GM12874 (cell line): ENCODE measurements around the gene VSNL1.

Experiments
- TF ChIP-seq, protein P1 (sequence below): IDR thresholded peaks from 2 replicates; pipeline ENCODE4 v1.5.1; 2011; ENCODE audit warnings: low read depth, mild to moderate bottlenecking, control low read depth, low read length, moderate library complexity; ENCODE audit not compliant: insufficient read depth

Gene VSNL1

GRCh38 chr2:17648581-17648980, 108.1 kb downstream of the VSNL1 start:
- TF ChIP-seq, protein P1, sequence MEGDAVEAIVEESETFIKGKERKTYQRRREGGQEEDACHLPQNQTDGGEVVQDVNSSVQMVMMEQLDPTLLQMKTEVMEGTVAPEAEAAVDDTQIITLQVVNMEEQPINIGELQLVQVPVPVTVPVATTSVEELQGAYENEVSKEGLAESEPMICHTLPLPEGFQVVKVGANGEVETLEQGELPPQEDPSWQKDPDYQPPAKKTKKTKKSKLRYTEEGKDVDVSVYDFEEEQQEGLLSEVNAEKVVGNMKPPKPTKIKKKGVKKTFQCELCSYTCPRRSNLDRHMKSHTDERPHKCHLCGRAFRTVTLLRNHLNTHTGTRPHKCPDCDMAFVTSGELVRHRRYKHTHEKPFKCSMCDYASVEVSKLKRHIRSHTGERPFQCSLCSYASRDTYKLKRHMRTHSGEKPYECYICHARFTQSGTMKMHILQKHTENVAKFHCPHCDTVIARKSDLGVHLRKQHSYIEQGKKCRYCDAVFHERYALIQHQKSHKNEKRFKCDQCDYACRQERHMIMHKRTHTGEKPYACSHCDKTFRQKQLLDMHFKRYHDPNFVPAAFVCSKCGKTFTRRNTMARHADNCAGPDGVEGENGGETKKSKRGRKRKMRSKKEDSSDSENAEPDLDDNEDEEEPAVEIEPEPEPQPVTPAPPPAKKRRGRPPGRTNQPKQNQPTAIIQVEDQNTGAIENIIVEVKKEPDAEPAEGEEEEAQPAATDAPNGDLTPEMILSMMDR = no peak

GRCh38 chr2:17649026-17649425, 108.5 kb downstream of the VSNL1 start:
- TF ChIP-seq, protein P1 = no peak

- TF ChIP-seq, protein P1 = no peak
These were observed 112.3 kb downstream of the VSNL1 start for GRCh38 chr2:17652681-17653394.

DNA sequence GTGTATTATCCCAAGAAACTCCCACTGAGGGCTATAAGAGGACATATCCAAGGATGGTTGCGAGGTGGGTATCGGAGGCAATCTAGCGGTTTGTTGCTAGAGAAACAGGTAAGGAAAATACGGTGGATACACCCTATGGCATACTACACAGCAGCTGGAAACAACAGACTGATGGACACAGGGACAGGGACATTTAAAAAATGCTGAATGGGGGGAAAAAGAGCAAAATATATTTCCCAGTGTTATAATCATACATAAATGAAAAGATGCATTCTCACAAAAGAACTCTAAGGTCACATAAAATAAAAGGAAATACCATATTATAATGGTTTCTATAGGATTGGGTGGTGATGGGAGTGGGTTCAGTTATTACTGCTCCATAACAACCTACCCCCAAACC, 117.3 kb downstream of the VSNL1 start:
- TF ChIP-seq, protein P1 = no peak

DNA sequence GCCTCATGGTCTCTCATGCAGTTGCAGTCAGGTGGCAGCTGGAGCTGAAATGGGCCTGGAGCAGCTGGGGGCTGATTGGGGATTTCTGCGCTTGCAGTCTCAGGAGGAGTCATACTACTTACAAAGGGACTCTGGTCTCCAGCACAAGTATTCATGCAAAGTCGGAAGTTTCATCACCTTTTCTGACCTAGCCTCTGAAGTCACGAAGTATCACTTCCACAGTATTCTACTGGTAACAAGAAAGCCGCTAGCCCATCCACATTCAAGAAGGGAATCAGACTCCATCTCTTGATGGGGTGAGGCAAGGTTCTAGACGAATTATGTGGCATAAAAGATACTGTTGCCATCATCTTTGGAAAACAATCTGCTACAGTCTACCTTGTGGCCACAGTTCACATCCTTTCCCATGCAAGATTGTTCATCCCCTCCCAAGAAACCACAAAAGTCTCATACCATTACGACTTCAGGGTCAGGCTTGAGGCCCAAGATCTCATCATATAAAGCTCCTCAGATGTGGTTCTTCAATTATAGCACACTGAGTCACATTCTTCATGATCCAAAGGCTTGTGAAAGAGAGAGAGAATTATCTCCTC, 117.9 kb downstream of the VSNL1 start:
- TF ChIP-seq, protein P1 = no peak

GRCh38 chr2:17660219-17660618, 119.7 kb downstream of the VSNL1 start:
- TF ChIP-seq, protein P1 = no peak

- TF ChIP-seq, protein P1 = no peak
These were observed 121.0 kb downstream of the VSNL1 start for GRCh38 chr2:17661460-17661859.
